ENCODE results near the gene COP1.

Gene COP1

GRCh38 chr1:175947771-175948170, 259.3 kb downstream of the COP1 start:
- no peak for DNase-seq

GRCh38 chr1:175944591-175944990, 262.5 kb downstream of the COP1 start:
- DNase-seq: no peak

GRCh38 chr1:175941164-175941563, 265.9 kb downstream of the COP1 start:
- no peak for DNase-seq

GRCh38 chr1:175936736-175937135, 270.4 kb downstream of the COP1 start:
- DNase-seq: no peak

GRCh38 chr1:175935566-175936115, 271.4 kb downstream of the COP1 start:
- DNase-seq: no peak

- no peak for DNase-seq
Observed at GRCh38 chr1:175935166-175935565, 271.9 kb downstream of the COP1 start.

GRCh38 chr1:175933801-175934200, 273.3 kb downstream of the COP1 start:
- no peak for DNase-seq

- DNase-seq: no peak
Observed at GRCh38 chr1:175927944-175928343, 279.1 kb downstream of the COP1 start.

- no peak for DNase-seq
Observed at GRCh38 chr1:175922254-175922881, 284.7 kb downstream of the COP1 start.

- no peak for DNase-seq
Observed at GRCh38 chr1:175920381-175920780, 286.7 kb downstream of the COP1 start.

GRCh38 chr1:175919001-175919400, 288.1 kb downstream of the COP1 start:
- DNase-seq: no peak

- no peak for DNase-seq
Observed at GRCh38 chr1:175918364-175918801, 288.7 kb downstream of the COP1 start.

GRCh38 chr1:175914115-175914514, 293.0 kb downstream of the COP1 start:
- DNase-seq: no peak

GRCh38 chr1:175911138-175911537, 295.9 kb downstream of the COP1 start:
- DNase-seq: no peak

GRCh38 chr1:175906370-175906769, 300.7 kb downstream of the COP1 start:
- DNase-seq: no peak

- no peak for DNase-seq
Observed at GRCh38 chr1:175904808-175905207, 302.3 kb downstream of the COP1 start.

GRCh38 chr1:175902281-175902680, 304.8 kb downstream of the COP1 start:
- DNase-seq: no peak

GRCh38 chr1:175901076-175901836, 305.8 kb downstream of the COP1 start:
- no peak for DNase-seq

GRCh38 chr1:175900171-175900570, 306.9 kb downstream of the COP1 start:
- no peak for DNase-seq

- no peak for DNase-seq
Observed at GRCh38 chr1:175895966-175896365, 311.1 kb downstream of the COP1 start.
